Measurements from ENCODE around the gene SLC9A3. TPM values are rescaled to one million over a fixed set of nuclear protein-coding genes. Genes with fewer than 3 reads are reported as not detected.

The SLC9A3 gene
- 1.1 TPM for total RNA-seq
- long read RNA-seq, partial matches to known transcripts: 0 of 15 reads
- long read RNA-seq, other reads (novel, unspliced or antisense): 15 of 15 reads

DNA sequence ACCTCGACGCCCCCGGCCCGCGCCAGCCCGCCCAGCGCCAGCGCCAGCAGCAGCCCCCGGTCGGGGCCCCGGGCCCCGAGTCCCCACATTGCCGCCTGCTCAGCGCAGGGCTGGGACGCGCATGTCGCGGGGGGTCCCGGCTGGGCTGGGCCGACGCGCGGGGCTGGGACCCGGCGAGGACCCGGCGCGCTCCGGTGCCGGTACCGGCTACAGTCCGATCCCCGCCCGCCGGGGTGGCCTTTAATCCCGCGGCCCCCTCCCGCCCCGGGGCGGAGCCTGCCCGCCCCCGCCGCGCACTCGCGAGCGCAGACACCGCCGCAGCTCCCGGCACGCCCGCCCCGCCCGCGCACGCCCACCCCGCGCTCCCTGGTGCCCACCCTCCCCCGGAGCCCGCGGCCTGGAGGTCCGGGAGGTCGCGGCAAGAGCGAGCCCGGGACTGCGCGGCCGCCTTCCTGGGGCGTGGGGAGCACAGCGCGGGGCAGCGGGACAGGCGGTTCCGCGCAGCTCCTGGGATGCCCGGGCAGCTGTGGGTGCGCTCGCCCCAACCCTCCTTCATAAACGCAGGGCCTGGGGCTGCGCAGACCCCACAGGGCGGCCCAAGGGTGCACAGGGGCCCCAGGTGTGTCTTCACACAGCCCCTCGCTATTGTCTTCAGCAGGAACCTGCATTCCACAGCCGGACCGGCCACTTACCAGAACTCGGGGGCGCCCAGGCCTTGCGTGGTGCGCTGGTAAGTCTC is at the start of gene SLC9A3:
TSS of gene SLC9A3 (minus strand) at position 216 of the 739 bp plus-strand sequence.
- no peak for DNase-seq (ENCODE audit: low spot score)

DNA sequence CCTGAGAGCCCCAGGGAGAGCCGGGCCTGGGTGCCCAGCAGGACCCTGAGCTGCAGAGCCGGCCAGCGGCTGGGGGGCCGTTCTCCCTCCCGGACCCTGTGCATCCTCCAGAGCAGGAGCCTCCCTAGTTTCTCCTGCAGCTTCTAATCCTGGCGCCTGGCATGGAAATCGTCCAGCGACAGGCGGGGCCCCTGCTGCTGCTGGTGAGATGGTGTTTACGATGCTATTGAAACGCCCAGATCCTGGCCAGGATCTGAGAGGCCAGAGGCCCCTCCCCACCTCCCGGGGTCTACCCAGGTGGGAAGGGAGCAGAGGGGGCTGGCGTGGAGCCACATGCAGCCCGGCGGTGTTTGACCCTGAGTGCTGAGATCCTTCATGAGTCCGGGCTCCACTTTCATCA is 49.7 kb upstream of the SLC9A3 start:
- peak; percentile 69 for DNase-seq (ENCODE audit: low spot score)

DNA sequence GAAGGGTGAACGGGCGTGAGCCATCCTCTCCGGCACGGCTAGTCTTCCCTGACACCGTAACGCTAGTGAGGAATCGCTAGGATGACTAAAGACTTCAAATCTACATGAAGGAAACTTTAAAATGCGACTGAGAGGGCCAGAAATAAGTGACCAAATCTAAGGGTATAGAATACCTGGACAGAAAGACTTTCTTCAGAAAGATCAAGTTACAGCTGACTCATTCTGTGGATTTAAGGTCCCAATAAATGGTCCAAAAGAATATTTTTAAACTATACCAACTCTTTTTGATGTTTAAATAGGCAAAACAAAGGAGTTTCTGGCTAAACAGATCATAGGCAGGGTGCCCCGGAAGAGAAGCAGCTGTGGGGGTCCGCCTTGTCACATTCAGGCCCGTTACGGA is 49.0 kb upstream of the SLC9A3 start:
- DNase-seq (ENCODE audit: low spot score): peak; percentile 33

DNA sequence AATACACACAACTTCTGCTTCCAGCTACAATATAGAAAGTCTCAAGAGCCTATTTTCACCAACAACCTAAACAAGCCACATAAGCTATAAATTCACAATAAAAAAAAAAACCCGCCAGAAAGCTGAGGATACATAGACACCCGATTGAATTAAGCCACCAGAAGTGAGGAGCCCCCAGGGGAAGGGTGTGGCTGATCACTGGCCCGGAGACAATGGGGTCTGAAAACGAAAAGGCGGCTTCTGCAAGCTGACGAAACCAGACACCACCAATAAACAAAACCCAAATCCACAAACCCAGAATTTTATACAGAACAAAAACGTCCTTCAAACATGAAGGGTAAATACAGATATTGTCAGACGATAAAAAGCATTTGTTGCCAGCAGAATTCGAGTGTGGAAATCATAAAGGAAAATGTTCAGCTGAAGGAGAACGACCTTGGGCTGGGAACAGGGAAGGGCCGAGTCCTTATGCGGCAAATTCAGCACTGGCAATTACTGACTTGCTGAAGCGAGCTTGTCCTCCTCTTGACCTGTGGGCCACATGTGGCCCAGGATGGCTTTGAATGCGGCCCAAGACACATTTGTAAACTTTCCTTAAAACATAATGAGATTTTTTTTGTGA is 48.3 kb upstream of the SLC9A3 start:
- DNase-seq (ENCODE audit: low spot score): peak; percentile 33

DNA sequence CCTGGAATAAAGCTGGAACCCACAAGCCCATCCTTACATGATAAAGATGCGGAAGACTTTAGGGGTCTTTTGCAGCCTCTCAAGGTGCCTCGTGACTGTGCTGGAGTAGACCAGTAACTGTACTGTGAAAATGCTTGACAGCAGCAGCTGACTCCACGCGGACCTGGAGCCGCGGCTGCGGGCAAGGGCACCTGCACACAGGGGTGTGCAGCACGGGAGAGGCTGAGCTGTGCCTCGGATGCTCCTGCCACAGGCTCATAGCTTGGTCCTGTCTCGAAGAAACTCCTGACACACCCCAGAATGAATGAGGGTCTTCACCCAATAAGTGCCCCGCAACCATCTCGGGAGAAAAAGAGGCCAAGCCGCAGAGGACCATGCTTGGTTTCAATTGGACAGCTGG is 47.5 kb upstream of the SLC9A3 start:
- DNase-seq (ENCODE audit: low spot score): peak; percentile 75

DNA sequence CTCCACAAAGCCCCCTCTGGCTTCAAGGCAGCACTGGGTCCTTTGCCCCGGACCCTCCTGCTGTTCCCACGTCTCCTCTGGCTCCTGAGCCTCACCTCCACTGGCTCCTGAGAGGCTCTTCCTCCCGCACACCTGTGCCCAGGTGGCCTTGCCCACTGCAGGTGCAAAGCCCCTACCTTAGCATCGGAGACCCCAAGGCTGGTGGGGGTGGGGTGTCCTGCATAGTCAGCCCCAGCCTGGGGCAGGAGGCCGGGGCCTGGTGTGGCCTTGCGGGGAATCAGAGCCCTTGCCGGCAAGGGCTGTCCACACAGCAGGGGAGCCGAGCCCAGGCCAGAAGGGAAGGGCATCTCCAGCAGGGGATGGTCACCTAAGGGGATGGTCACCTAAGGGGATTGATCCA is 46.6 kb upstream of the SLC9A3 start:
- DNase-seq (ENCODE audit: low spot score): peak; percentile 69

DNA sequence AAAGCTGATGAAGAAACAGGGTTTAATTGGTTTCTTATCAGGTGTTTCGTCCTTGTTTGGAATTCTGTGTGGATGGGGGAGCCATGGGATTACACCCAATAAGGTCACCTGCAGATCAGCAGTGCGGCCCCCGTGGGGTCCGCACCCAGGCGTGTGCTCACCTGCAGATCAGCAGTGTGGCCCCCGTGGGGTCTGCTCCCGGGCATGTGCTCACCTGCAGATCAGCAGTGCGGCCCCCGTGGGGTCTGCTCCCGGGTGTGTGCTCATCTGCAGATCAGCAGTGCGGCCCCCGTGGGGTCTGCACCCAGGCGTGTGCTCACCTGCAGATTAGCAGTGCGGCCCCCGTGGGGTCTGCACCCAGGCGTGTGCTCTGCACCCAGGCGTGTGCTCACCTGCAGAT is 46.2 kb upstream of the SLC9A3 start:
- DNase-seq (ENCODE audit: low spot score): peak; percentile 33

DNA sequence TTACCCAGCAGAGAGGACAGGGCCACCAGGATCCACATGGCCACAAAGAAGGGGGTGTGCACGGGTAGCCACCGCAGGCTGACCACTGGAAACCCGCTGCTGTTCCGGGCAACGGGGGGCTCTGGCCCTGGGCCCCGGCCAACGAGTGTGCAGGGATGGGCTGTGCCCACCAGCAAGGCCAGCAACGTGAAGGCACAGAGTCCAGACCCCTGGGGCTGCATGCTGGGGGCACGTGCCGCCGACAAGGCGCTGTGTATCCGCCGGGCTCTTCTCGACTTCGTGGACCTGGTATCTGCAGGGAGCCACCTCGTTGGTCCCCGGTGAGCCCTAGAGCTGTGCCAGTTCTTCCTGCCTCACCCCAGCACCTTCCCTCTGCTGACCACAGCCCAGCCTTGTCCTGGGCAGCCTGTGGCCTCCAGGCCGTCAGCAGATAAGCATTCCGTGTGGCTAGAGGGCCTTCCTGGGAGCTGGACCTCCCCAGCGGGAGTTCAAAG is 45.7 kb upstream of the SLC9A3 start:
- DNase-seq (ENCODE audit: low spot score): peak; percentile 77

DNA sequence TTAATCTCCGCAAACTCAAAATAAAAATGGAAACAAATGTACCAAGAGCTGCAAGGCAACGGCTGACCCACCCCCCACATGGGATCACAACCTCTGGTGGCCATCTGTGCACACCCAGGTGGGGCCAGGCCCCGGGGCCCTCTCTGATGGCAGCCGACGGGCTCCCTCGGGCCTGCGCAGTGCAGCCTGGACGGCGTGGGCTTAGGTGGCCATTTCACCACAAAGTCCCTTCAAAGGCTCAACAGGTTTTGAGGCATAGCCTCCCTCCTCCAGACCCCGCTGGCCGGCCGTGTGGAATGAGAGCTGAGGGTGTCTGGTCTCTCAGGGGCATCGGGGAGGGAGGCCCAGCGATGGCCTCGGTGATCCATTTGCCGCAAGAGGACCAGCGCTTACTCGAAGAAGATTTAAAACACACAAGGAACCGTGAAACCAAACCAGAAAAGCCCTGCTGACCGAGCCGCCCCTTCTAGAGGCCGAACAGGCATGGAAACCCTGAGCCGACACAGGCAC is 45.2 kb upstream of the SLC9A3 start:
- peak; percentile 87 for DNase-seq (ENCODE audit: low spot score)

DNA sequence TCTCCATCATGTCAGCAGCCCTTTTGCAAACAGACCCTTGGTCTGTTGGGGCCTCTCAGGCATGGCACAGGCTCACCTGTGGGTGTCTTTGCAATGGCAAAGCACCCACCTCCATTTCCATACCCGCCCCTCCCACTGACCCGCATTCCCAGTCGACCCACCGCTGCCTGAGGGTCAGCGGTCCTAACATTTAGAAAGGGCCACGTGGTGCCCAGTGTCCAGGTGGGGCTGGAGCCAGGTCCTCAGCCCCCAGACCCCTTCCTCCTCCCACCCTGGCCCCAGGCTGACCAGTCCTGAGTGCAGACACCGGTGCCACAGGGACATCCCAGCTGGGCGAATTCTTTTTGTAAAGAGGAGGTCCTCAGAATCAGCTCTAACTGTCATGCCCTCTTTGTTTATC is 44.6 kb upstream of the SLC9A3 start:
- DNase-seq (ENCODE audit: low spot score): no peak

DNA sequence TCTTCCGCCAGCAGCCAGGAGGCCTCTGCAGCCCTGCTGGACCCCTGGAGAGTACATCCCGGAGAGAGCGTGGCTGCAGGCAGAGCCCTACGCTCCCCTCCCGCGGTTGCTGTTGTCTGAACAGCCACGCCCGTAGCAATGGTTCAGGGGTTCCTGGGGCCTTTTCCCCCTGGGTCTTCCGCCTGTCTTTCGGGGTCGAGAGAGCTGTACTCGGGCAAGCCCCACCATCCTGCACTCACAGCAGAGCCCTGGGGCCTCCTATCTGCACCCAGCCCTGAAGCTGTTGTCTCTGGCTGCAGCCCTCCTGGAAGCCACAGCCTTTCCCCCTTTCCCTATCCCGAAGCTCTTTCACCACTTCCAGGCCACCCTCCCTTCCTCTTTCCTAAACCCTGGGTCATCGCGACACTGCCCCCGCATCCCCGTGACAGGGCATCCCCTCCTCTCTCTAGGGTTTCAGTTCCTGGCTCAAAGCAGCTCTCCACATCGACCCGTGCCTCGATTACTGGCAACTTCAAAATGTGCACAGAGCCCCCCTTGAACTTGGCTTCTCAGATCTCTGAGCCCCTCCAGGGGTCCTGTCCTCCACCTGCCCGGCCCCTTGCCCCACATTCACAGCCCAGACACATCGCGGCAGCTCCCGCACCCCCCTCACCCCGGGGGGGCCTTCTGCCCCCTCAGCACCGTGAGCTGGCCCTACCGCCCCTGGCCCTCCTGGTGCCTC is 44.0 kb upstream of the SLC9A3 start:
- DNase-seq (ENCODE audit: low spot score): peak; percentile 88

DNA sequence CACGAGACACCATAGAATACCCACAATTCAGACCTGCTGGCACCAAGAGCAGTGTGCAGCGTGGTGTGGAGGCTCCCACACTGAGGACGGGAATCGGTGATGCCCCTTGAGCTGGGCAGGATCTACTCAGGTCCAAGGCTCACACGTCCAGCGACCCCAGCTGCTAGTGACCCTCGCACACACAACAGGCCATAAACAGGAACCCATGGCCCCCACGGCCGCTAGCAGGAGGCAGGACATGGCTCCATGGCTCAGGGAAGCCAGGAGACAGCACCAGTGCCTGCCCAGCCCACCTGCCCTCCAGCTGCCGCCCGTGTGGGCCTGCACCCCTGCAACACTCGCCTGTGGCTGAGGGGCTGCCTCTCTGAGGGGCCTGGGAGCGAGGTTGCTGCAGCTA is 43.4 kb upstream of the SLC9A3 start:
- peak; percentile 57 for DNase-seq (ENCODE audit: low spot score)

DNA sequence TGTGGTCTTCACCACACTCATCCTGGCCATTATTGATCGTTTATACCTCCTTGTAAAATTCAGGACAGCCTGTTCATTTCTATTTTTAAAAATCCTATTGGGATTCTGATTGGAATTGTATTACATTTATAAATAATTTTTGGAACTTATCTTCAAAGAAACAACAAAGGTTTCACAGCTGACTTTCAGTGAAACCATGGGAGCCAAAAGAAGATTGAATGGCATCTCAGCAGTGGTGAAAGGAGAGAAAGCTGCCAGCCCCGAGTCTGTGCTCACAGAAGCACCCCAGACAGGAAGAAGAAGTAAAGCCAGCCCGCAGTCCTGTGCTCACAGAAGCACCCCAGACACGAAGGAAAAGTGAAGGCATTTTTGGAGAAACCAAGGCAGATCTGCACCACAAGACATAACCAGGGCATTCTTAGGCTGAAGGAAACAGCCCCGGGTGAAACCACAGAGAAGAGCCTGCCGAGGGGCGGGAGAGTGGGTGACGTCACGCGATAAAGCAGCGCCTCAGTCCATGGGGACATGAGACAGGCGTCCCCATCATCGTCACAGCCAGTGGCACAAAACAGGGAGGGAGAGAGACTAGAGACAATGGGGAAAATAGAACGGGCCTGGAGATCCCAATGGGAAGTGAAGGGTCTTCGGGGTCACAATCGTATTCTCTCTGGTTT is 42.5 kb upstream of the SLC9A3 start:
- peak; percentile 59 for DNase-seq (ENCODE audit: low spot score)

DNA sequence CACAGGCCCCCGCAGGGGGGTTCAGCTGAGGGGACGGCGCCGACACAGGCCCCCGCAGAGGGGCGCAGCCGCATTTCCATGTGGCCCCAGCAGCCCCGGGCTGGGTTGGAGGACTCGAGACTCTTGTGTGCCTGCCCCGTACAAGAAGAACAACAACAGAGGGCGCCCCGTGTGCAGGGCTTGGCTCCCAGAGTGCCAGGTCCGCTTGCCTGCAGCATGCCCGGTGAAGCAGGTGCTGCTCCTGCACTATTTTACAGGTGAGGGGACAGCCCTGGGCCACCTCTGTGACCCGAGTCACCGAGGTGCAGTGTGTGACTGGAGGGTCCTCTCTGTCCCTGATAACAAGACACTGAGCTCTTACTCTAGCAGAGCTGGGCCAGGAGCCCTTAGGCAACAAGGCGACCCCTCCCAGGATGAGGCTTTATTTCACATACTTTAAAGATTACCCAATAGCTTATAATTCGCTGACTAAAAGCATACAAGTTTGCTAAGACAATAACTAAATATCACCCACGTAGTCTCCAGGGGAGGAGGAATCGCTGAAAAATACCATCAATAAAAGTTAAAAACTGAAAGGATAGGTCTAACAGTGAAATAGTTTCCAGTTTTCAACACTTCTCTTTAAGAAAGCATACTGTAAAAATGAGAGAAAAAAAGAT is 41.7 kb upstream of the SLC9A3 start:
- DNase-seq (ENCODE audit: low spot score): peak; percentile 78

DNA sequence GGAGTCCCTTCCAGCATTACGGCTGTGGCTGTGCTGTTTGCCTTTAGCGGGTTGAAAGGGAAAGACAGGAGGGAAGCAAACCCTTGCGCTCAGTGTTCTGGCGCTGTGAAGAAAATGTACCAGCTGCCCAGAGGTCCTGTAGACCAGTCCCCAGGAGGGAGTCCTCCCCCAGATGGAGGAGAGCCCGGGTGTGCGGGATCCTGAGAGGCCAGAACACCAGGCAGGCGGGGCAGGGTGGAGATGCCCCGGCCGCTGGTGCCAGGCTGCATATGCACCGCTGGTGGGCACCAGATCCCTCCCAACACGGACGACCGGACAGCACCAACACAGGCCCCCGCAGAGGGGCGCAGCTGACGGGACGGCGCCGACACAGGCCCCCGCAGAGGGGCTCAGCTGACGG is 37.2 kb upstream of the SLC9A3 start:
- peak; percentile 79 for DNase-seq (ENCODE audit: low spot score)

DNA sequence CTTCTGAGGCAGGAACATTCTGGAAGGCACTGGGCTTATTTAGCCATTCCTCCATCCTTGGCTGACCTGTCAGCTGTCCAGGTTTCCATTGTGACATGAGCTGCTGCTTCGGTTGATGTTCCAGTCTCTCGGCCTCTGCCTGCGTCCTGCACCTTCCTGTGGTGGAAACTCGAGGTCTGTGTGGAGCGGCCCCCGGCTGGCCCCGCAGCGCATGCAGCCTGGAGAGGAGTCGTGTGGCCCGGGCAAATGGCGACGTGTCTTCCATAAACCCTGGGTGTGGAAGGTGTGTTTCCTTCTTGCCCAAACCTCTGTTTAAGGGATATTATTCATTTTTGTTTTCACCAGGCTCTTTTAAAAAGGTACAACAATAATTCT is 36.5 kb upstream of the SLC9A3 start:
- DNase-seq (ENCODE audit: low spot score): peak; percentile 83

DNA sequence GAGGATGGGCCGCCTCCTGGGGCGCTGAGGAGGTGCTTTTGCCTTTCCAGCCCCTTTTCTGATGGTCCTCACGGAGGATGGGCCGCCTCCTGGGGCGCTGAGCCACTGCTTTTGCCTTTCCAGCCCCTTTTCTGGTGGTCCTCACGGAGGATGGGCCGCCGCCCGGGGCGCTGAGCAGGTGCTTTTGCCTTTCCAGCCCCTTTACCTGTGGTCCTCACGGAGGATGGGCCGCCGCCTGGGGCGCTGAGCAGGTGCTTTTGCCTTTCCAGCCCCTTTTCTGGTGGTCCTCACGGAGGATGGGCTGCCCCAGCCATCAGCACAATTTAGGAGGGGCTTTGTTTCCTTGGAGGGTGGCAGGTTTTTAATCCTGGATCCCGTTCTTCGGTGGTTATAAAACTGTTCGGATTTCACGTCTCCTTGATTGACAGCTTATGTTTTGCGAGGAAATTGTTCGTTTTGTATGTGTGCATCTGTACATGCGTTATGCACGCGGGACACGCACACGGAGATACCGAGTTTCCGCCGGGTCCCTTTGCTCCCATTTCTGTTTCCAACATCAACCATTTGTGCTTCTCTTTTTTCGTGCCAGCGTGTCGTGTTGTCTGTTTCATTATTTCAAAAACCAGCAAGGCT is 34.7 kb upstream of the SLC9A3 start:
- DNase-seq (ENCODE audit: low spot score): peak; percentile 49

DNA sequence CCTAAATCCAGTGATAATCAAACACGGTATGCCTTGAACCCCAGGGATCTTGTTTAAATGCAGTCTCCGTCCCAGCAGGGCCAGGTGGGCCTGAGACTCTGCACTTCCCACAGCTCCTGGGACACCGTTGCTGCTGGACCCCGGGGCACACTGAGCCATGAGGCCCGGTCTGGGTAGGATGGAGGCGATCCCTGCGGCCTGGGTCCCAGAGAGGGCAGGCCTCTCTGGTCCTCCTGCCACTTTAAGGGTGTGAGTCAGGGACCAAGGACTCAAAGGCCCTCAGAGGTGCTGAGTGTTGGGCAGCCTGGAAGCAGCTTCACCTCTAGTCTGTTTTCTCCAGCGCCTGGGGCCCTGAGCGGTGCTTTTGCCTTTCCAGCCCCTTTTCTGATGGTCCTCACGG is 34.1 kb upstream of the SLC9A3 start:
- DNase-seq (ENCODE audit: low spot score): peak; percentile 64

DNA sequence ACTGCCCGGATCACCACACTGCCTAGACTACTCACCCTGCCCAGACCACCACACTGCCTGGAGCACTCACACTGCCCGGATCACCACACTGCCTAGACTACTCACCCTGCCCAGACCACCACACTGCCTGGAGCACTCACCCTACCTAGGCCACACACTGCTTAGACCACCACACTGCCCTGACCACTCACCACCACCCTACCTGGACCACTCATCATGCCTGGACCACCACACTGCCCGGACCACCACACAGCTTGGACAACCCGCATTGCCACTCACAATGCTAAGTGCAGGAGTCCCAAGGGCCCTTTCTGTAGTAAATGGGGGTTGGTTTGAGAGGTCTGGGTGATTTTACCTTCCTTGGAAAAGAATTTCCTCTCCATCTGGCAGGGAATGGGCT is 33.7 kb upstream of the SLC9A3 start:
- DNase-seq (ENCODE audit: low spot score): peak; percentile 28

DNA sequence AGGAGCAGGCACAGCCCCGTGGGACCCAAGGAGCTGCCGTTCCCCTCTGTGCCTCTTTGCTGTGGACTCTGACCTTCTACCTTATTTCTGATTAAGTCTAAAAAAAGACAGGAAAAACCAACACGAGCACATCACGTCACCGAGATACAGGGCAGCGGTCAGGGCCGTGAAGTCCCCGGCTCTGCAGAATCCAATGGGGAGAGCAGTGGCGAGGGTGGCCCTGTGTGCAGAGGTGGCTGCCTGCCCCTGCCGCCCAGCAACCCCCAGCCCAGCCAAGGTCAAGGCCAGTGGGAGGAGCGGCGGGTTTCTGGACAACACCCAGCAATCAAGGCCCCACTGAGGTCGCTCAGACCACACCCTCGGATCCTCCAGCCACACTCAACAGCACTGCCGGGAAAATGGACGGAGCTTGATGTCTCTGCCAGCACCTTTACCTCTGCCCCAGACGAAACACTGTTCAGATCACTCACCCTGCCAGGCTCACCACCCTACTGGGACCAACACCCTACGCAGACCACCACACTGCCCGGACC is 32.7 kb upstream of the SLC9A3 start:
- peak; percentile 81 for DNase-seq (ENCODE audit: low spot score)

Measured in mesenteric fat pad (tissue), 1 donor.